ENCODE data around the gene FSIP1.

DNA sequence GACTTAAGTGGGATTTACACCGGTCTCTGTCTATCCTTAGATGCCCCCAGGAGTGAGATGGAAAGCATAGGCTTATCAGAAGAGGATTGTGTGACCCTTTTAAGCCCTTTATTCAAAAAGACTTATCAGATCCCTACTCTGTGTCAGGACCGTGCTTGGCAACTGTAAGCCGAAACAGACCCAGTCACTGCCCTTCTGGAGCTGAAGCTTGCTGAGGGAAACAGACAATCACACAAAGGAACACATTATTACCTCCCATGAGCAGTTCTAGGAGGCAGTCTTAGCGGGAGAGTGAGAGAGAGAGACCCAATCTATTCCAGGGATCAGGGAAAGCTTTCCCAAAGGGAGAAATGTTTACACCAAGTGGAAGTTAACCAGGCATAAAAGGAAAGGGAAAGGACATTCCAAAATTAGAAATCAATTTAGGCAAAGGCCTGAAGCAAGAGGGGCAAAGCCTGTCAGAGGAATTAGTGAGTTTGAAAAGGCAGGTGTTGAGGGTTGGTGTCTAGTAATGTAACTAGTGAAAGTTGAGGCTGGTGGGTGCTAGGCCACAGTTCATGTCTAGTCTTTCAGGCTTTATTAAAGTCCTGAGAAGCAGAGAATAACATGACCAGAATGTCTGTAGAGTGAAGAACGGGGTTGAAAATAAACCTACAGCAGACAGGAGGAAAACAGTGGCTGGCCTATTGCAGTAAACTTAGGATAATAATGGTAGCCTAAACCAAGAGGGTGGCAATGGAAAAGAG is 115.1 kb downstream of the FSIP1 start:
- no peak for TF ChIP-seq RBM39 (optimal IDR thresholded peaks at IDR 0.05; ENCODE audit: low read depth, low read length)
- no peak for TF ChIP-seq ZBTB33 (CRISPR knock-in tag; IDR thresholded peaks at IDR 0.05)

All from K562 (cell line).